Measurements from ENCODE around the gene FAM219A.
A peak's percentile ranks its signal among the peaks of the same experiment; 100 is the strongest.

FAM219A gene

DNA sequence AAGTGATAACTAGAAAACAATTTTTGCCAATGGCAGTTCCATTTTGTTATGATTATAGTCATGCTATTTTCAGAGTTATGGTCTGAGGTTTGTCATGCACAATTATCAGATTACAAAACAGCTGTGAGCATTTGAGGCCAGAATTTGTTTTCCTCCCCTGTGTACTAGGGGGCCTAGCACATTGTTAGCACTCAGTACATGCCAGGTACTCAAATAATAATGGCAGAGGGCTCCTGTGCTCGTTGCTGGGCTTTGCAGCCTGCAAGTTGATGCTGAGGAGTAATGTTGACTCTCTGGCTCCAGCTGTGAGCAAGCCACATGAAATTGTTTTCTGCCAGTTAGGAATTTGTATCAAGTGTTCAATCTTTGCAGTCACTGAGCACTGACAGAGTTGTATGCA is 7.1 kb upstream of the FAM219A start:
- H3K4me3 ChIP-seq (replicated peaks; ENCODE audit: low read depth, low read length) = no peak overlapping the region
- TF ChIP-seq, protein P1, sequence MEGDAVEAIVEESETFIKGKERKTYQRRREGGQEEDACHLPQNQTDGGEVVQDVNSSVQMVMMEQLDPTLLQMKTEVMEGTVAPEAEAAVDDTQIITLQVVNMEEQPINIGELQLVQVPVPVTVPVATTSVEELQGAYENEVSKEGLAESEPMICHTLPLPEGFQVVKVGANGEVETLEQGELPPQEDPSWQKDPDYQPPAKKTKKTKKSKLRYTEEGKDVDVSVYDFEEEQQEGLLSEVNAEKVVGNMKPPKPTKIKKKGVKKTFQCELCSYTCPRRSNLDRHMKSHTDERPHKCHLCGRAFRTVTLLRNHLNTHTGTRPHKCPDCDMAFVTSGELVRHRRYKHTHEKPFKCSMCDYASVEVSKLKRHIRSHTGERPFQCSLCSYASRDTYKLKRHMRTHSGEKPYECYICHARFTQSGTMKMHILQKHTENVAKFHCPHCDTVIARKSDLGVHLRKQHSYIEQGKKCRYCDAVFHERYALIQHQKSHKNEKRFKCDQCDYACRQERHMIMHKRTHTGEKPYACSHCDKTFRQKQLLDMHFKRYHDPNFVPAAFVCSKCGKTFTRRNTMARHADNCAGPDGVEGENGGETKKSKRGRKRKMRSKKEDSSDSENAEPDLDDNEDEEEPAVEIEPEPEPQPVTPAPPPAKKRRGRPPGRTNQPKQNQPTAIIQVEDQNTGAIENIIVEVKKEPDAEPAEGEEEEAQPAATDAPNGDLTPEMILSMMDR (IDR thresholded peaks at IDR 0.05; ENCODE audit: low read depth, low read length, missing control alignments) = no peak
- DNase-seq (ENCODE audit: extremely low read depth, low read depth) = no peak

DNA sequence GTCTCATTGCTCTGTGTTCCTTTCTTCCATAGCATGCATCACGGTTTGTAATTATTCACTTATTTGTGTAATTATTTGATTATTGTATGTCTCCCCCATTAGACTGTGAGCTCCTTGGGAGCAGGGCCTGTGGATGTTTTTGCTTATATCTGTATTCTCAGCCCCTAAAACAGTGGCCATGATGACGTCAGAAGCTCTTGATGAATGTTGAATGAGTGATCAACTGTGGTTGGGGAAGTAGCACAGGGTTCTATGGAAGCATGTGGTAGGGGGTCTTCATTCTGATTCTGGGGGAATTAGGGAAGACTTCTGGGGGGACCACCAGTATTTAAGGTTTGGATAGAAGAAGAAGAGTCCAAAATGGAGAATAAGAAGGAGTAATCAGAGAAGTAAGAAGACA is 6.2 kb upstream of the FAM219A start:
- H3K4me3 ChIP-seq (replicated peaks; ENCODE audit: low read depth, low read length) = no peak overlapping the region
- no peak for DNase-seq (ENCODE audit: extremely low read depth, low read depth)
- TF ChIP-seq, protein P1 (IDR thresholded peaks at IDR 0.05; ENCODE audit: low read depth, low read length, missing control alignments) = no peak

GRCh38 chr9:34463901-34464232 is 5.5 kb upstream of the FAM219A start:
- no peak overlapping the region for H3K4me3 ChIP-seq (replicated peaks; ENCODE audit: low read depth, low read length)
- TF ChIP-seq, protein P1 (IDR thresholded peaks at IDR 0.05; ENCODE audit: low read depth, low read length, missing control alignments) = no peak
- no peak for DNase-seq (ENCODE audit: extremely low read depth, low read depth)

GRCh38 chr9:34463098-34463900 is 4.9 kb upstream of the FAM219A start:
- TF ChIP-seq, protein P1 (IDR thresholded peaks at IDR 0.05; ENCODE audit: low read depth, low read length, missing control alignments) = no peak
- no peak overlapping the region for H3K4me3 ChIP-seq (replicated peaks; ENCODE audit: low read depth, low read length)
- DNase-seq (ENCODE audit: extremely low read depth, low read depth) = no peak

DNA sequence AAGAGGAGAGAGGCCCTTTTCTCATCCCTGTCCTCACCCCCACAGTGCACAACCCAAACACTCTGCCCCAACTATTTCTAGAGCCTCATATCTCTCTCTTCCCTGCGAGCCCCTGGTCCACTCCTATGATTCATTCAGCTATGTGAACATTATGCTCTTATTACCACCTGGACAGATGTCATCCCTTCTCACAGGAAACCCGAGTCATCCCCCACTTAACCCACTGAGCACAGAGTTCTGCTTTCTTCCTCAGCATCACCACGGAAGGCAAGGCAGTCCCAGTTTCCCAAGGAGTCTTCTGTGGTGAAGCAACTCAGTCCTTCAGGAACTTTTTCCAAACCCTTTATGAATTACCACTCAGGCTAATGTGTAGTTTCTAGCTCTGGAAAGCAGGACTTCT is 1.6 kb upstream of the FAM219A start:
- TF ChIP-seq, protein P1 (IDR thresholded peaks at IDR 0.05; ENCODE audit: low read depth, low read length, missing control alignments) = no peak
- no peak for DNase-seq (ENCODE audit: extremely low read depth, low read depth)
- no peak overlapping the region for H3K4me3 ChIP-seq (replicated peaks; ENCODE audit: low read depth, low read length)

DNA sequence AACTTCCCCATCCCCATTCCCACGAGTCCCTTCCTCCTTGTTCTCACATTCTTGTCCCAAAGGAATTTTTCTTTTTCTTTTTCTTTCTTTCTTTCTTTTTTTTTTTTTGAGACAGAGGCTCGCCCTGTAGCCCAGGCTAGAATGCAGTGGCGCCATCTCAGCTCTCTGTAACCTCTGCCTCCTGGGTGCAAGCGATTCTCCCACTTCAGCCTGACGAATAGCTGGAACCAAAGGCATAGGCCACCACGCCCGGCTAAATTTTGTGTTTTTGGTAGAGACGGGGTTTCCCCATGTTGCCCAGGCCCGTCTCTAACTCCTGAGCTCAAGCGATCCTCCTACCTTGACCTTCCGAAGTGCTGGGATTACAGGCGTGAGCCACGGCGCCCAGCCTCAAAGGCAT is 986 bp upstream of the FAM219A start:
- TF ChIP-seq, protein P1 (IDR thresholded peaks at IDR 0.05; ENCODE audit: low read depth, low read length, missing control alignments) = no peak
- H3K4me3 ChIP-seq (replicated peaks; ENCODE audit: low read depth, low read length) = no peak overlapping the region
- no peak for DNase-seq (ENCODE audit: extremely low read depth, low read depth)

- TF ChIP-seq, protein P1 (IDR thresholded peaks at IDR 0.05; ENCODE audit: low read depth, low read length, missing control alignments) = no peak
- DNase-seq (ENCODE audit: extremely low read depth, low read depth) = no peak
- peak overlapping the region; percentile 52 for H3K4me3 ChIP-seq (replicated peaks; ENCODE audit: low read depth, low read length)
These were observed 580 bp upstream of the FAM219A start for GRCh38 chr9:34458959-34459340.
